GM08714 (cell line): ENCODE measurements around the gene CTNNA2.
"Not testable (repeated sequence)": the region's sequence is repeated elsewhere in the genome, so short reads cannot be mapped to it uniquely, and the experiment has no call there.

Source experiments
- H3K4me3 ChIP-seq: fragments of 200-500 bp; sonication (Bioruptor generic); 2 replicates; pipeline ENCODE4 v1.5.1; 2014; ENCODE audit warnings: mild to moderate bottlenecking, low read length, inconsistent platforms
- ZNF274 ChIP-seq: IDR thresholded peaks from 2 replicates; pipeline ENCODE4 v1.6.1; 2012; ENCODE audit warnings: mild to moderate bottlenecking, low read depth, low read length

CTNNA2 gene

GRCh38 chr2:80019571-80020460 is 507.0 kb downstream of the CTNNA2 start:
- no peak overlapping the region for H3K4me3 ChIP-seq
- no peak for TF ChIP-seq ZNF274

- H3K4me3 ChIP-seq, result no peak overlapping the region
- TF ChIP-seq ZNF274, result no peak
Measured at GRCh38 chr2:80022018-80022417, 509.2 kb downstream of the CTNNA2 start.

GRCh38 chr2:80026040-80026729 is 513.3 kb downstream of the CTNNA2 start:
- no peak for TF ChIP-seq ZNF274

GRCh38 chr2:80028051-80028450 is 515.2 kb downstream of the CTNNA2 start:
- no peak overlapping the region for H3K4me3 ChIP-seq
- no peak for TF ChIP-seq ZNF274

More at GRCh38 chr2:80026040-80026729, 513.3 kb downstream of the CTNNA2 start:
- H3K4me3 ChIP-seq, result no peak overlapping the region

- no peak for TF ChIP-seq ZNF274
- H3K4me3 ChIP-seq, result no peak overlapping the region
Measured at GRCh38 chr2:80028584-80028983, 515.7 kb downstream of the CTNNA2 start.

GRCh38 chr2:80030135-80030534 is 517.3 kb downstream of the CTNNA2 start:
- no peak overlapping the region for H3K4me3 ChIP-seq
- TF ChIP-seq ZNF274, result no peak

- H3K4me3 ChIP-seq, result not testable (repeated sequence)
Measured at GRCh38 chr2:80032684-80033083, 519.8 kb downstream of the CTNNA2 start.

GRCh38 chr2:80035749-80036285 is 523.0 kb downstream of the CTNNA2 start:
- no peak for TF ChIP-seq ZNF274
- H3K4me3 ChIP-seq, result no peak overlapping the region

GRCh38 chr2:80037310-80037709 is 524.5 kb downstream of the CTNNA2 start:
- TF ChIP-seq ZNF274, result no peak
- H3K4me3 ChIP-seq, result no peak overlapping the region

- no peak for TF ChIP-seq ZNF274
- H3K4me3 ChIP-seq, result no peak overlapping the region
Measured at GRCh38 chr2:80040226-80040625, 527.4 kb downstream of the CTNNA2 start.

GRCh38 chr2:80042635-80043034 is 529.8 kb downstream of the CTNNA2 start:
- TF ChIP-seq ZNF274, result no peak
- no peak overlapping the region for H3K4me3 ChIP-seq

GRCh38 chr2:80048296-80048695 is 535.4 kb downstream of the CTNNA2 start:
- H3K4me3 ChIP-seq, result no peak overlapping the region
- no peak for TF ChIP-seq ZNF274

GRCh38 chr2:80050246-80050645 is 537.4 kb downstream of the CTNNA2 start:
- H3K4me3 ChIP-seq, result no peak overlapping the region
- TF ChIP-seq ZNF274, result no peak

GRCh38 chr2:80053522-80054345 is 540.9 kb downstream of the CTNNA2 start:
- TF ChIP-seq ZNF274, result no peak
- H3K4me3 ChIP-seq, result no peak overlapping the region

- H3K4me3 ChIP-seq, result no peak overlapping the region
- no peak for TF ChIP-seq ZNF274
Measured at GRCh38 chr2:80054346-80054675, 541.5 kb downstream of the CTNNA2 start.
